ENCODE data around the gene CEP44.

DNA sequence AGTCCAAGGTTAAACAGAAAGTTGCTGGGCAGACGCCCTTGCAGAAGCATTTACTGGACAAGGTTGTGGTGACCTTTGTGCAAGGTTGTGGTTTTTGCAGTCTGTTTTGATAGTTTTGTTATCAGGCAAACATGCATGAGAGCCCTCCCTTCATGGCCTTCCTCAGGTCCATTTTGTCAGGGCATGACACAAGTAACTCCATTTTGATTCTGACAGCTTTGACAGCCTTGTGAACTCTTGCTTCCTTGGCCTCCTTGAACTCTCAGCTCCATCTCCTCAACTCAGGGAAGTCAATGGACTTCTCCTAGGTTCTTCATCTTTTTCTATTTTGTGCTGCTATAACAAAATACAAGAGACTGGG lies 97.7 kb downstream of the CEP44 start:
- TF ChIP-seq EZH2 (IDR thresholded peaks at IDR 0.05; ENCODE audit: insufficient read depth, poor library complexity, severe bottlenecking), result no peak
- no peak for TF ChIP-seq EZH2phosphoT487 (IDR thresholded peaks at IDR 0.05; ENCODE audit: insufficient read depth, low read depth)

Data from GM23248 (cell line).